K562 (cell line): Measurements from ENCODE around the gene PYGL. TPM values are rescaled to one million over a fixed set of nuclear protein-coding genes. Genes with fewer than 3 reads are reported as not detected.

Experiments used
- polyA plus RNA-seq, 8 experiments: library from polyadenylated mRNA; depleted of rRNA in 4 of 8; stranded (reverse) in 5 of 8; unstranded in 3 of 8; fragments of >200 nt; fragmentation: Nextera tagmentation in 2 of 8; fragmentation: Illumina TruSeq in 1 of 8; extraction: Ambion mirVana in 2 of 8; extraction: Trizol in 1 of 8; gene quantifications; 2 replicates each; pipeline versions ENCODE4 v1.2.1 to v1.2.3, GENCODE V29; 2011 to 2014; ENCODE audit warnings: inconsistent platforms in 1 of 8, missing spikeins in 1 of 8
- total RNA-seq, 7 experiments: library from RNA; depleted of rRNA in 6 of 7; stranded (reverse); fragments of >200 nt in 6 of 7; fragmentation: Illumina TruSeq in 2 of 7; extraction: Trizol in 2 of 7; gene quantifications; 2 replicates each; pipeline versions ENCODE4 v1.2.1 to v1.2.3, GENCODE V29; 2011 to 2021; ENCODE audit warnings: low replicate concordance in 1 of 7
- TF ChIP-seq, protein P1 (sequence below): fragments of 200-600 bp; sonication (generic); IDR thresholded peaks from one replicate; pipeline ENCODE4 v1.6.1; 2012; ENCODE audit warnings: mild to moderate bottlenecking, low read depth, low read length, inconsistent platforms
- TF ChIP-seq, protein P2 (sequence below): sonication (generic); formaldehyde crosslinking; IDR thresholded peaks from 2 replicates; pipeline ENCODE4 v1.8.0; 2022; ENCODE audit warnings: mild to moderate bottlenecking, low read depth, missing genetic modification reagents

Gene PYGL
- total and polyA plus RNA-seq, 9 of the 15 experiments (the other 6 are each of a cell fraction or from before 2014, with no cell fraction given): 3.5 to 17.9 (median 13.1) TPM

DNA sequence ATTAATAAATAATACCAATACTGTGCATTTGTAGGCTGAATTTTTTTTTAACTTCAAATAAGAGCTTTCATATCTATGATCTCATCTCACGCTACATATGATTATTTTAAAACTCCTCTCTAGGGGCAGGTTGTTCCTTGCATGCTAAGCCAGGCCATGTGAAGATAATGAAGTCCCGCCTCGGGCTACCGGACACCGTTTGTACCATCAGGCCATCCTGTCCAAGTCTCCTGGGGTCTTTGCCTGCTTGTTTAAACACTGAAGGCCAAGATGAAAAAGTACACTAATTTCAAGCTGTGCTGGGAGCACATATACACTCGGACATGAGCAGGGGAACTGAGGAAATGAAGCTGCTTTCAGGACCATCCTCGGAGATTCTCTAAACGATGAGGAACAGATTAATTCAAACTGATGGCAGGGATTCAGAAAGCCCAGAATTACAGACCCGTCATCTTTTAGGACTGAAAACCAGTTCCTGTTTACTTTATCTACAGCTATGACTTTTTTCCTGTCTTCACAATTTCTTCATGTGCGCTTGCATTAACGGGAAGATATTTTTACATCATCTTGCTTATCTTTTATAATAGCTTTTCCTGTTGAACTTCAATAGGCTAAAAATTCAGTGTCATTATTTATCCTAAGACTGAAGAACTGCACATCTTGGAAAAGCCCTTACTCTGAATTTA is 78.7 kb downstream of the PYGL start (continued):
- TF ChIP-seq, protein P1, sequence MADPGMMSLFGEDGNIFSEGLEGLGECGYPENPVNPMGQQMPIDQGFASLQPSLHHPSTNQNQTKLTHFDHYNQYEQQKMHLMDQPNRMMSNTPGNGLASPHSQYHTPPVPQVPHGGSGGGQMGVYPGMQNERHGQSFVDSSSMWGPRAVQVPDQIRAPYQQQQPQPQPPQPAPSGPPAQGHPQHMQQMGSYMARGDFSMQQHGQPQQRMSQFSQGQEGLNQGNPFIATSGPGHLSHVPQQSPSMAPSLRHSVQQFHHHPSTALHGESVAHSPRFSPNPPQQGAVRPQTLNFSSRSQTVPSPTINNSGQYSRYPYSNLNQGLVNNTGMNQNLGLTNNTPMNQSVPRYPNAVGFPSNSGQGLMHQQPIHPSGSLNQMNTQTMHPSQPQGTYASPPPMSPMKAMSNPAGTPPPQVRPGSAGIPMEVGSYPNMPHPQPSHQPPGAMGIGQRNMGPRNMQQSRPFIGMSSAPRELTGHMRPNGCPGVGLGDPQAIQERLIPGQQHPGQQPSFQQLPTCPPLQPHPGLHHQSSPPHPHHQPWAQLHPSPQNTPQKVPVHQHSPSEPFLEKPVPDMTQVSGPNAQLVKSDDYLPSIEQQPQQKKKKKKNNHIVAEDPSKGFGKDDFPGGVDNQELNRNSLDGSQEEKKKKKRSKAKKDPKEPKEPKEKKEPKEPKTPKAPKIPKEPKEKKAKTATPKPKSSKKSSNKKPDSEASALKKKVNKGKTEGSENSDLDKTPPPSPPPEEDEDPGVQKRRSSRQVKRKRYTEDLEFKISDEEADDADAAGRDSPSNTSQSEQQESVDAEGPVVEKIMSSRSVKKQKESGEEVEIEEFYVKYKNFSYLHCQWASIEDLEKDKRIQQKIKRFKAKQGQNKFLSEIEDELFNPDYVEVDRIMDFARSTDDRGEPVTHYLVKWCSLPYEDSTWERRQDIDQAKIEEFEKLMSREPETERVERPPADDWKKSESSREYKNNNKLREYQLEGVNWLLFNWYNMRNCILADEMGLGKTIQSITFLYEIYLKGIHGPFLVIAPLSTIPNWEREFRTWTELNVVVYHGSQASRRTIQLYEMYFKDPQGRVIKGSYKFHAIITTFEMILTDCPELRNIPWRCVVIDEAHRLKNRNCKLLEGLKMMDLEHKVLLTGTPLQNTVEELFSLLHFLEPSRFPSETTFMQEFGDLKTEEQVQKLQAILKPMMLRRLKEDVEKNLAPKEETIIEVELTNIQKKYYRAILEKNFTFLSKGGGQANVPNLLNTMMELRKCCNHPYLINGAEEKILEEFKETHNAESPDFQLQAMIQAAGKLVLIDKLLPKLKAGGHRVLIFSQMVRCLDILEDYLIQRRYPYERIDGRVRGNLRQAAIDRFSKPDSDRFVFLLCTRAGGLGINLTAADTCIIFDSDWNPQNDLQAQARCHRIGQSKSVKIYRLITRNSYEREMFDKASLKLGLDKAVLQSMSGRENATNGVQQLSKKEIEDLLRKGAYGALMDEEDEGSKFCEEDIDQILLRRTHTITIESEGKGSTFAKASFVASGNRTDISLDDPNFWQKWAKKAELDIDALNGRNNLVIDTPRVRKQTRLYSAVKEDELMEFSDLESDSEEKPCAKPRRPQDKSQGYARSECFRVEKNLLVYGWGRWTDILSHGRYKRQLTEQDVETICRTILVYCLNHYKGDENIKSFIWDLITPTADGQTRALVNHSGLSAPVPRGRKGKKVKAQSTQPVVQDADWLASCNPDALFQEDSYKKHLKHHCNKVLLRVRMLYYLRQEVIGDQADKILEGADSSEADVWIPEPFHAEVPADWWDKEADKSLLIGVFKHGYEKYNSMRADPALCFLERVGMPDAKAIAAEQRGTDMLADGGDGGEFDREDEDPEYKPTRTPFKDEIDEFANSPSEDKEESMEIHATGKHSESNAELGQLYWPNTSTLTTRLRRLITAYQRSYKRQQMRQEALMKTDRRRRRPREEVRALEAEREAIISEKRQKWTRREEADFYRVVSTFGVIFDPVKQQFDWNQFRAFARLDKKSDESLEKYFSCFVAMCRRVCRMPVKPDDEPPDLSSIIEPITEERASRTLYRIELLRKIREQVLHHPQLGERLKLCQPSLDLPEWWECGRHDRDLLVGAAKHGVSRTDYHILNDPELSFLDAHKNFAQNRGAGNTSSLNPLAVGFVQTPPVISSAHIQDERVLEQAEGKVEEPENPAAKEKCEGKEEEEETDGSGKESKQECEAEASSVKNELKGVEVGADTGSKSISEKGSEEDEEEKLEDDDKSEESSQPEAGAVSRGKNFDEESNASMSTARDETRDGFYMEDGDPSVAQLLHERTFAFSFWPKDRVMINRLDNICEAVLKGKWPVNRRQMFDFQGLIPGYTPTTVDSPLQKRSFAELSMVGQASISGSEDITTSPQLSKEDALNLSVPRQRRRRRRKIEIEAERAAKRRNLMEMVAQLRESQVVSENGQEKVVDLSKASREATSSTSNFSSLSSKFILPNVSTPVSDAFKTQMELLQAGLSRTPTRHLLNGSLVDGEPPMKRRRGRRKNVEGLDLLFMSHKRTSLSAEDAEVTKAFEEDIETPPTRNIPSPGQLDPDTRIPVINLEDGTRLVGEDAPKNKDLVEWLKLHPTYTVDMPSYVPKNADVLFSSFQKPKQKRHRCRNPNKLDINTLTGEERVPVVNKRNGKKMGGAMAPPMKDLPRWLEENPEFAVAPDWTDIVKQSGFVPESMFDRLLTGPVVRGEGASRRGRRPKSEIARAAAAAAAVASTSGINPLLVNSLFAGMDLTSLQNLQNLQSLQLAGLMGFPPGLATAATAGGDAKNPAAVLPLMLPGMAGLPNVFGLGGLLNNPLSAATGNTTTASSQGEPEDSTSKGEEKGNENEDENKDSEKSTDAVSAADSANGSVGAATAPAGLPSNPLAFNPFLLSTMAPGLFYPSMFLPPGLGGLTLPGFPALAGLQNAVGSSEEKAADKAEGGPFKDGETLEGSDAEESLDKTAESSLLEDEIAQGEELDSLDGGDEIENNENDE: no peak
- TF ChIP-seq, protein P2, sequence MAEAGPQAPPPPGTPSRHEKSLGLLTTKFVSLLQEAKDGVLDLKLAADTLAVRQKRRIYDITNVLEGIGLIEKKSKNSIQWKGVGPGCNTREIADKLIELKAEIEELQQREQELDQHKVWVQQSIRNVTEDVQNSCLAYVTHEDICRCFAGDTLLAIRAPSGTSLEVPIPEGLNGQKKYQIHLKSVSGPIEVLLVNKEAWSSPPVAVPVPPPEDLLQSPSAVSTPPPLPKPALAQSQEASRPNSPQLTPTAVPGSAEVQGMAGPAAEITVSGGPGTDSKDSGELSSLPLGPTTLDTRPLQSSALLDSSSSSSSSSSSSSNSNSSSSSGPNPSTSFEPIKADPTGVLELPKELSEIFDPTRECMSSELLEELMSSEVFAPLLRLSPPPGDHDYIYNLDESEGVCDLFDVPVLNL (CRISPR knock-in tag): no peak
